Hypothalamus (tissue), 51 donors: ENCODE data around the gene LAMA1.

Source experiments
- DNase-seq, 51 donors: peaks; one replicate each; lab custom pipeline; 2025; lab: John Stamatoyannopoulos, UW

Gene LAMA1

GRCh38 chr18:7002107-7002506 lies 115.5 kb downstream of the LAMA1 start:
- DNase-seq, result no peak

DNA sequence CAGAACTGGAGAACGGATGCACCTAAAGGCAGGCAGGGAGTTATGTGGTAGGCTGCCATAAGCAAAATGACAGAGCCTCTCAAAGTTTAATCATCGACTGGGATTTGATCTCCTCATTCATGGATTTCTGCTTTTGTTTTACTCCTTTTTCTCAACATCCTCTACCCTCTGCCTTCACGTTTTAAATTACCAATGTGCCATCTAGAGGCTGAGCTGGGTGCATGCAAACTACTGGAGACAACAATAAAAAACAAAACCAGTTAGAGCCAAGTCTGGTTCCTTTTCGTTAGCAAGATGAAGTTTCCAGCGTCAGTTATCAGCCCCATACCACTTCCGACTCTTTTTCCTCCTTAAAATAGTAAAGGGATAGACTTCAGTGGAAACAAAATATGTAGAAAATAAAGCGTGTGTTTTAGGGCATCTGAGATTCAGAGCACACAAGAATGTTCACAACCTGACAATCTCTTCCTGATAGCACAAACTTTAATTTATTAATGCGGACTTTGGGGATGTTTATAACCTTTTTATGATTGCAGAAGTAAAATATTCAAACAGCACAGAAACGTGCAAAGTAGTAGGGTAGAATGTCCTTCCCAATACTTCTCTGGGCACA lies 117.0 kb downstream of the LAMA1 start:
- DNase-seq, result no peak

DNA sequence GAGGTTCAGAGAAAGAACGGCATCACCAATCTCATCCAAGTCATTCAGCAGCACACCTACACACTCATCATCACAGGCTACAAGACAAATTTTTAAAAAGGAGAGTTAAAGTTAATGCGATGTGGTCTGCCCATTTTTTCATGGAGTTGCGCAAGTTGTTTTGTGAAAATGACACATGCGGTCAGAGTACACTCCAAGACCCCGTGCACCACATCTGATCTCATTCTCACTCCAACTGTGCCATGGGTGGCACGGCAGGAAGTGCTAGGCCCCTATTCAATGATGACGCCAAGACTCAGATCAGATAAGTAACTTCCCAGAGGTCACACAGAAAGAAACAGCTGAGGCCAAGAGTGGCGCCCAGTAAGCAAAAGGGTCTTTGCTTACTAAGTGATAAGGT lies 119.8 kb downstream of the LAMA1 start:
- DNase-seq, result no peak

GRCh38 chr18:6994771-6995430 lies 122.7 kb downstream of the LAMA1 start:
- DNase-seq, result no peak

GRCh38 chr18:6994056-6994770 lies 123.4 kb downstream of the LAMA1 start:
- no peak for DNase-seq

GRCh38 chr18:6992761-6993160 lies 124.8 kb downstream of the LAMA1 start:
- no peak for DNase-seq

DNA sequence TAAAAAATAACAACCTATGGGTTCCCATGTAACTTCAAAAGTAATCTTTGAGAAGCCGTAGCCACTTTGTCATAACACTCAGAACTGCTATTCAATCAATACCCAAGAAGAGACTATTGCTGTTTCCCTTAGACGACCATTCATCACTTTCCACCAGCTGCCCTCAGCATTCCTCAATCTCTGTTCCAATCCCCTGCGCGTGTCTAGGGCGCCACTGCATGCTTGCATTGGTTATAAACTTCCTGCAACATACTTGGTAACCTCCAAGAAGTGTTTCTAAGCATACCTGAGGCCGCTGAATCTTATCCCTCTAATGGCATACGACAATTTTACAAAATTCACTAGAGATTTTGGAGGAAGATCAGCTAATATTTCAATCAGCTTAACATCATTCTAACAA lies 134.2 kb downstream of the LAMA1 start:
- DNase-seq, result no peak

DNA sequence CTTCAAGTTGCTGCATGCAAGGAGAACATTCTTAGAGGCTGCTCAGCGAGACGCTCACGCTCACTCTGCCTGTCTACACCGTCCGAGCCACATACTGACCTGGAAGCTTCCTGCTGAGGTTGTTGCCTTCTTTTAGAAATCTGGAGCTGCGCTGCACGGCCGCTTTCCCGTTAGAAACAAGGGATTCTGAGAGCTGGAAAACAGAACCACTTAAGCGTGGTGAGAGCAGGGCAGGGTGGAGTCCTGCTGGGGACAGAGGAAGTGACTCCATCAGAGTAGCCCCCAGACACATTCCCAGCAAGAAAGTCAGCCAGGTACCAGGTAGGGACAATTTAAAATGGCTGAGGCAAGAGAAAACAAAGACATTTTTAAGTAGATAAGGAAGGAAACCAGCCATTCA lies 135.2 kb downstream of the LAMA1 start:
- DNase-seq, result no peak

DNA sequence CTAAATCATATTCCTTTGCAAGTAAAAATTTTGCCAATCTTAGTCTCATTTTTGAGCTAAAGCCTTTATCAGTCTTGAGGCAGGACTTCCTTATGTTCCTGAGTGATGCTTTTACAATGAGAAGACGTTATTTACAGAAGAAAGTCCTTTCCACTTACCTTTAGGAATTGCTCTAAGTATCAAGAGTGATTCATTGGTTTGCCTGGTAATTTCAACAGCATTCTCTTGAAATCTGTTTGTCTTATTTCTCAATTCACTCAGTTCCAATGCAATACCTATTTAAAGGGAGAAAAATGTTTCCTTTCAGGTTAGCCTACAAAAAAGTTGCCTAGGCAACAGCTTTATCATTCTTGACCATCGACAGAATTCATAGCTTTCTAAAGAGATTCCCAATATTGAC lies 137.2 kb downstream of the LAMA1 start:
- DNase-seq, result no peak

GRCh38 chr18:6979954-6980353 lies 137.6 kb downstream of the LAMA1 start:
- no peak for DNase-seq

DNA sequence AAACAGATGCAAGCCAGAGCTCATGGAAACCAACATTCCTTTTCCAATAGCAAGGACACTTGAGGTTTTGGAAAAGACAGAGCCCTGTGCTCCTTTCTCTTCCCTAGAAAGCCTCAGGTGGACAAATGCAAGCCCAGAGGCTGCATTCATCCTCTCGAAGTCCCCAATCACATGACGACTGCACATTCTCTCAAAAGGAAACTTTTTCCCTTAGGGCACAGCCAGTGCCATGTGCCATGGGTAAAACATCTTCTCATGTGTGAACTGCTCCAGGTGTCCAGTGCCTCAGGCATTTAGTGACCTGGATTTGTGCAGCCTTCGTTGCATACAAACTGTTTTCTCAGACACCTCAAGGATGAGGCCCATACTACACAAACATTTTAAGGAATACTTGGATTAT lies 140.7 kb downstream of the LAMA1 start:
- DNase-seq, result no peak

- DNase-seq, result no peak
Measured at GRCh38 chr18:6975084-6975483, 142.5 kb downstream of the LAMA1 start.

DNA sequence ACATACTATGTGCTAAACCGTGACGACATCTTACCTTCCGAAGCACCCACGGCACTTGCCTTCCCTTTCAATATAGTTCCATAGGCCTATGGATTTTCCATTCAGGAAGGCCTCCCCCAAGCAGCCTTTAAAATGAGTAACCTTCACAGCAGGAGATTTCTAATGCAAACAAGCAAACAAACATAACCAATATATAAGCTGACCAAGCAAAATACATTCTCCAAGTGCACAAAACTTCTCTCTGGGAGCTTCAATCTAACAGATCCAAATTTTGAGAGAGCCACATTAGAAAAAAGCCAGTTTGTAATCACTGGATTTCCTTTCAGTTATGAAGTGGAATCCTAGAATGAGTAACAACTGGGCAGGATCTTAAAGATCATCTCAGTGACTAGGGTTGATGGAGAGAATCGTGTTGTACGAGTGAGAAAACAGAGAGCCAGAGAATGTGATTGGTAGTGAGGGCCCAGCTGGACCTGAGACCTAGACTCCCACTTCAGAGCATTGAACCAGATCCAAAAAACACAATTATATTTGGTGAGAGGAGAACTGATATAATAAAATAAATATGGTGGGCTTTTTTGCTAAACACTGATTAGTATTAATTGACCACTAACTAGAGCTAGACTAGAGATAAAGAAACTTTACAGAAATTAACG lies 145.6 kb downstream of the LAMA1 start:
- DNase-seq, result no peak

DNA sequence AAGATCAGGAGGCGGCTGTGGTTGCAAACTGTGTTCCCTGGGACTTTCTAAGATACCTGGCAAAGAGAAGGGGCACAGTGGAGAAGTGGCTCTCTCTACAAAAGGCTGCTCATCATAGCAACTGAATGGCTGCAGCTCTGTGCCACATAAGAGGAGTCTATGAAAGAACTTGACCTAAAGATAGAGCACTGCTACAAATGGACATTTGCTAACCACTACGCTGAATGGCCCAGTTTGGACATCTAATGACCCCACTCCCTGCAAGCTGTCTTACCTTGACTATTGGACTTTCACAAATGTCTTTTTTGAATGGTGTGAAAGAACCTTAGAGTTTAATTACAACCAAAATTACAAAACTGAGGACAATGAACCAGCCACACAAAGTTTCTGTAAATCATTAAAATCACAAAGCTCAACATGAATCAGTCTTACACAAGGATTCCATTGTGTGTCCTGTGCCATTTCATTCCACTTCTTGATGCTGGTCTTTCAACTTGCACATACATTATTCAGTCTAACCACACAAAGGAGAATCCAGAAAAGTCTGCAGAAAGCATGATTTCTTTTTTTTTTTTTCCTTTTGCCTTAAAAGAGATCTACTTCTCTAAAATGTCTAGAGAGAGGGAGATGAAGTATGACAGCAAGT lies 154.0 kb downstream of the LAMA1 start:
- no peak for DNase-seq

DNA sequence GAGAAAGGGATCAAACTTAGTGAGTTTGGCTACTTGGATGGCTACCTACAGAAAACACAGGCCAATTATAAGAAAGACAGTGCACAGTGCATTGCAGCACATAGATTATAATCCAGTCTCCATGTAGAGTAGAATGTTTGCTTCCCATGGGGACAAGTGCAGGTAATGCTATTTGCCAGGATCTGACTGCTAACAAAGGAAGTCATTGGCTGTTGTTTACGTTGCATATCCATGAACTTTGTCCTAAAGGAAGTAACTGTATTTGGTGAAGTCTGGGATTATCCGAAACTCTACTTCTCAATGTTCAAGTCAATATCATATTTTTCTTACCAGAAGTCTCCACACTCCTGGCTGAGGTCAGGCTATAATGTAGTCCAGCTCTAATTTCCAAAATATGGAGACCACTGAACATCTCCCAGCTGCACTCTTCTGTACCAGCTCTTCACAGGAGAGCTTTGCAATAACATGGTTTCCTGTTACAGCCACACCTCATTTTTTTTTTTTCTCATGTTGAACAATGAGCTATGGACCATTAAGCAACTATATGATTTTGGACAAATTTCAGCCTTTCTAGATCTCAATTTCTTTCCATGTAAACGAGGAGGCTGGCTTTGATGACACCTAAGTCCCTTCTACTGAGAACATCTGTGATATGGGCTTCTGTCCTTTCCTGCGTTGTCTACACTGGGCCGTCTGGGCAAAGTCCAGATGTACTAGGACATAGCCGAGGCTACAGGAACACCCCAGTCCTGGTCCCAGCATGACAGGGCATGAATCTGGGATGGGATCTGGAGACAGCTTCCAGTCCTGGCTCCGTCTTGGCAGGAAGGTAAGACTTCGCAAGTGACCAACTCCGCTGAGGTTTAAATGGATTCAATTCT lies 154.8 kb downstream of the LAMA1 start:
- no peak for DNase-seq

DNA sequence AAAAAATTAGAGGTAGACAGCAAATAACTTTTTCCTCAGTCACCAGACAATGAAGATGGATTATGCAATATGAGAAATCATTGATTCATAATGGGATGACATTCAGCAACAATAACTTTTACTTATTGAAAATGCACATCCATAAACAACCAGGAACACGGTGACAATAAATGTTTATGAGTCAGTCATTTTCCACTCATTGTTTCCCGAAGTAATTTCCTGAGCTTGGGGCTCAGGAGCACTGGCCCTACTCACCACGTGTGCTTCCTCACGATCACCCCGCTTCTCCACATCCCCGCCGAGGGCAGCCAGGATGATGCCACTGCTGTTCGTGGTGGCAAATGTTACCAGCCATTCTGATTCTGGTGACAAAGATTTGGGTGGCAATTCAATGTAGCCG lies 156.3 kb downstream of the LAMA1 start:
- DNase-seq, result no peak

DNA sequence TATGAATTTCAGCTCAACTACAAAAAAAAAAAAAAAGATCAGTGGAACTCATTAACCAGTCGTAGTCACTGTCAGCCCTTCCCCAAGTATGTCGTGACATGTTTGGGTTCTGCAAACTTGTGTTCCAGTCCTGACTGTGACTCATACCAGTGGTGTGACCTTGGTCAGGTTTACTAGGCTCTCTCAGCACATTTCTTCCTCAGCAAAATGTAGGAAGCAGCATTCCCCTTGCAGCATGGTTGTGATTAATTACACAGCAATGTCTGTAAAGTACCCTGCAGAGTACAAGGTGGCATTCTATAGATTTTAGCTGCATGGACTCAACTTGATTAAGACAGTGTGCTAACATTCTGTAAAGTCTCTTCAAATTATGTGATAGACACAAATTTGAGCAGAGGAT lies 156.9 kb downstream of the LAMA1 start:
- DNase-seq, result no peak

DNA sequence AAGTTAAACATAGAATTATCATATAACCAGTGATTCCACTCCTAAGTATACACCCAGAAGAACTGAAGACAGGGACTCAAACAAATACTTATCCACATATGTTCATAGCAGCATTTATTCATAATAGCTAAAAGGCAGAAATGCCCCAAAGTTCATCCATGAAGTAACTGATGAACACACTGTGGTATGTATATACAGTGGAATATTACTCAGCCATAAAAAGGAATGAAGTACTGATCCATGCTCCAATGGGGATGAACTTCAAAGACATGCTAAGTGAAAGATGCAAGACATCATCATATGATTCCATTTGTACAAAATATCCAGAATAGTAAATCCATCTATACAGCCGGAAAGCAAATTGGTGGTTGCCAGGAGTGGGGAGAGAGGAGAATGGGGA lies 157.5 kb downstream of the LAMA1 start:
- no peak for DNase-seq

DNA sequence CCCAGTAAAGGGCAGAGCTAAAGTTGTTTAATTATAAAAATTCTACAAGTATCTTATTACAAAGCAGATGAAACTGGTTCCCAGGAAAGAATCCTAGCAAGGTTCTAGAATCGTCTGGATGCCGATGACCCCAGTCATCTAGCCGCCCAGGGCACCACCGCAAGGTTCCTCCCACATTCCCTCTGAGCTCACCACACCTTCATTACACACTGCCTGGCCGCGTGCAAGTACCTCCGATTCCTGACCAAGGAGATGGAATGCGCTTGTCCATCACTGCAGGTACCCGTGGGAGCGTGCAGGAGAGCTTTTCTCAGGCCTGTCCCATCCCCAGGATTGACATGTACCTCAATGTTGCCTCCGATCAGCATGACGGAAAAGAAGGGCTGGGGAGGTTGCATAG lies 158.5 kb downstream of the LAMA1 start:
- no peak for DNase-seq

- no peak for DNase-seq
Measured at GRCh38 chr18:6956999-6957398, 160.6 kb downstream of the LAMA1 start.
